A673 (cell line): ENCODE measurements around the gene TBC1D13.
"Not testable (repeated sequence)": the region's sequence is repeated elsewhere in the genome, so short reads cannot be mapped to it uniquely, and the experiment has no call there.

Experiments used
- CTCF ChIP-seq: fragments of 300-800, 200-600 bp; sonication (generic); conservative IDR thresholded peaks from 2 replicates; pipeline ENCODE4 v1.5.1; 2017; ENCODE audit warnings: low read depth, mild to moderate bottlenecking, antibody characterized with exemption, low read length, moderate library complexity, mixed read lengths
- EZH2 ChIP-seq: fragments of 200-600 bp; sonication (generic); IDR thresholded peaks from 2 replicates; pipeline ENCODE4 v1.6.1; 2017; ENCODE audit warnings: borderline replicate concordance, low read depth, mild to moderate bottlenecking, mixed read lengths, antibody characterized with exemption, low read length; ENCODE audit not compliant: poor library complexity, severe bottlenecking

DNA sequence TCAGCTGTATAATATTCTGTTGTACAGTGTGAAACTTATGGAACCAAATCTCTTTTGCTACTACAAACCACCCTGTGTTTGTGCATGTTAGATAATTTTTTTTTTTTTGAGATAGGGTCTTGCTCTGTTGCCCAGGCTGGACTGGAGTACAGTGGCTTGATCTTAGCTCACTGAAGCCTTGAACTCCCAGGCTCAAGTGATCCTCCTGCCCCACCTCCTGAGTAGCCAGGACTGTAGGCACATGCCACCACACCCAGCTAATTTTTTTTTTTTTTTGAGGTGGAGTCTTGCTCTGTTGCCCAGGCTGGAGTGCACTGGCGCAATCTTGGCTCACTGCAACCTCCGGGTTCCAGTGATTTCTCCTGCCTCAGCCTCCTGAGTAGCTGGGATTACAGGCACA is 7.9 kb downstream of the TBC1D13 start:
- TF ChIP-seq CTCF, EZH2: not testable (repeated sequence)
